Measurements from ENCODE around the gene ZBP1. TPM values are rescaled to one million over a fixed set of nuclear protein-coding genes. Genes with fewer than 3 reads are reported as not detected.

Gene ZBP1
- polyA plus RNA-seq, 1 of the 3 experiments (the other 2 are of a cell fraction): not detected

DNA sequence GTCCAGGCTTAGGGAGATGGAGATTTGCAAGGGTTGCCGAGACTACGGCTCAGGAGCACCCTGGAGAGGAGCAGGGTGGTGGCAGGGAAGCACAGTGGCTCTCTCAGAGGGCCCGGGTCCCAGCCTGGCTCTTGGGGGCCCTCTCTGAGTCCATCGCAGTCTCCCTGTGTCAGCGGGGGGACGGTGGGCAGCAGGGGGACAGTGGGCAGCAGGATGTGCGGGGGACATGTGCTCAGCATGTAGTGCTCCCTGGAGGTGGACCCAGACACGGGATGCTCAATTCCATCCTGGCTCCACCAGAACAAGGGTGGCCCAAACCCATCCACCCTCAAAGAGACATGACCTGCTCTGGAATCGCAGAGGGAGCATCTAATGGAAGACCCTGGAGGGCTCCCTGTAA is 43.0 kb upstream of the ZBP1 start:
- no peak overlapping the region for H2AFZ ChIP-seq (ENCODE audit: low read depth)
- no peak overlapping the region for H3K9ac ChIP-seq
- ChIA-PET POLR2A (no interaction called here), CTCF (interaction anchor here (1.1 kb wide), 1 partner anchor 516 kb away, joined by 3 read pairs; no protein-coding TSS in a partner anchor)
- H3K9me2 ChIP-seq: no peaks in the 10 kb centered on the region
- H3K79me2 ChIP-seq (ENCODE audit: insufficient read depth): peaks cover 70% of the 10 kb centered on the region
- H3K36me3 ChIP-seq (replicated peaks in 1 of 2; ENCODE audit: control insufficient read depth in 1 of 2, insufficient read depth in 2 of 2, low read length in 1 of 2): peaks cover 0 to 11% of the 10 kb centered on the region in 2 experiments
- TF ChIP-seq RCOR1 (IDR thresholded peaks at IDR 0.05; ENCODE audit: low read length): no peak
- no peak for TF ChIP-seq RFX5 (IDR thresholded peaks at IDR 0.05; ENCODE audit: low read length)
- no peak for TF ChIP-seq EP300 (IDR thresholded peaks at IDR 0.05; ENCODE audit: borderline replicate concordance in 1 of 2, low read depth in 1 of 2, low read length in 1 of 2)
- TF ChIP-seq CTCF (IDR thresholded peaks at IDR 0.05): no peak
- TF ChIP-seq RXRA (IDR thresholded peaks at IDR 0.05; ENCODE audit: borderline replicate concordance, low read depth): no peak
- TF ChIP-seq SMC3 (IDR thresholded peaks at IDR 0.05; ENCODE audit: low read depth, low read length): no peak
- TF ChIP-seq GABPA (IDR thresholded peaks at IDR 0.05; ENCODE audit: low read depth): no peak
- TF ChIP-seq ELF1 (IDR thresholded peaks at IDR 0.05): no peak
- TF ChIP-seq SIN3A (IDR thresholded peaks at IDR 0.05; ENCODE audit: borderline replicate concordance, low read depth, low read length): no peak
- no peak for TF ChIP-seq TEAD4 (IDR thresholded peaks at IDR 0.05; ENCODE audit: borderline replicate concordance, insufficient read depth)
- TF ChIP-seq RAD21 (IDR thresholded peaks at IDR 0.05; ENCODE audit: low read length): no peak
- TF ChIP-seq USF1 (IDR thresholded peaks at IDR 0.05; ENCODE audit: borderline replicate concordance, low read depth): no peak
- TF ChIP-seq FOXJ3 (CRISPR knock-in tag; IDR thresholded peaks at IDR 0.05): no peak
- TF ChIP-seq JUND (IDR thresholded peaks at IDR 0.05): no peak
- no peaks in the 10 kb centered on the region for H3K27me3 ChIP-seq (ENCODE audit: insufficient read depth)
- 92% methylated on average over 7 of the region's 9 CpGs for WGBS (ENCODE audit: low lambda C conversion rate)
- H3K4me1 ChIP-seq (ENCODE audit: control insufficient read depth in 1 of 2, insufficient read depth in 2 of 2, low read depth in 1 of 2, low read length in 1 of 2): peaks cover 0 to 72% of the 10 kb centered on the region in 2 experiments; a peak in 2 of 4 replicates
- H3F3A ChIP-seq (replicated peaks; ENCODE audit: insufficient read depth): no peaks in the 10 kb centered on the region
- H3K4me2 ChIP-seq: no peak overlapping the region
- H3K9me3 ChIP-seq: no peaks in the 10 kb centered on the region
- H4K20me1 ChIP-seq (ENCODE audit: insufficient read depth): peaks cover 79% of the 10 kb centered on the region
- DNase-seq: peak; percentile 16
- no peak overlapping the region for H3K4me3 ChIP-seq (ENCODE audit: low read depth in 2 of 2, low read length in 1 of 2)
- peak overlapping the region in 1 of 2 experiments; percentile 39; a peak in 1 of 4 replicates for H3K27ac ChIP-seq (ENCODE audit: low read depth in 2 of 2, low read length in 1 of 2)

DNA sequence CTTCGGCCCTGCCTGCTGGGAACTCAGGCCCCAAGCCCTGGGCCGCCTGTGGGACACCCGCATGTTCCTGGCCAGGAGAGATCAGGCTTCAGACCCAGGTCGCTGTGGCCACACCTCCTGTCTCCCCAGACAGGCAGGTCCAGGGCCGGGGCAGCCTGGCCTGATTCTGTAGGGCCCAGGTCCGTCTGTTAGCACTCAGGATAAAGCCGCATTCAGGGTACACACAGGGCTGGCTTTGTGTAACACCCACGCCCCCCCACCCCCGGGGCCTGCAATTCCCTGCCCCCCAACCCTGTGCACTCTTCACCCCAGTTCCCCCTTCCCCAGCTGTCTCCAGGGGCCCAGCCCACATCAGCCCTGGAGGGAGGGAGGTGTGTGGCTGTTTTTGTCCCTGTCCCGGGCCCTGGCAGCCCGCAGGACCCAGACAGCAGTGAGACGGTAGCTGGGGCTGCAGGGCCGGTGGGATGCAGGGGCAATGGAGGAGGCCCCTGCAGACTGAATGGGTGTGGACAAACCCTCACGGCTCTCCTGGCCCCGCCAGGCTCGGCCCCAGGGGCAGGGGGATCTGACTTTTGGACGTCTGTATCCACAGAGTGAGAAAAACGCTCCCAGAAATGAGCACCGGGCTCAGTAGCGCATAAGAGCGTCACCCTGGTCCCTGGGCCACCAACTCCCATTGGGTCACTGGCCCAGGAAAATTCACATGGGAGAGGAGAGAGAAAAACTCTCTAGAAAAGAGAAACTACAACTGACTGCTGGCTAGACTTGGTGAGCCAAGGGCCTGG is 42.4 kb upstream of the ZBP1 start:
- Histone ChIP-seq H3K9me3 (no peaks in the 10 kb centered on the region), H3K27ac (ENCODE audit: low read depth in 2 of 2, low read length in 1 of 2) (peak overlapping the region in 1 of 2 experiments; percentile 55; a peak in 1 of 4 replicates), H3K4me1 (ENCODE audit: control insufficient read depth in 1 of 2, insufficient read depth in 2 of 2, low read depth in 1 of 2, low read length in 1 of 2) (peaks cover 0 to 66% of the 10 kb centered on the region in 2 experiments; a peak in 2 of 4 replicates), H3K36me3 (replicated peaks in 1 of 2; ENCODE audit: control insufficient read depth in 1 of 2, insufficient read depth in 2 of 2, low read length in 1 of 2) (peaks cover 0 to 17% of the 10 kb centered on the region in 2 experiments), H3K9me2 (no peaks in the 10 kb centered on the region), H3K27me3 (ENCODE audit: insufficient read depth) (no peaks in the 10 kb centered on the region), H2AFZ (ENCODE audit: low read depth) (no peak overlapping the region), H4K20me1 (ENCODE audit: insufficient read depth) (peaks cover 73% of the 10 kb centered on the region), H3K79me2 (ENCODE audit: insufficient read depth) (peaks cover 64% of the 10 kb centered on the region), H3K9ac (no peak overlapping the region), H3F3A (replicated peaks; ENCODE audit: insufficient read depth) (no peaks in the 10 kb centered on the region), H3K4me3 (ENCODE audit: low read depth in 2 of 2, low read length in 1 of 2) (no peak overlapping the region), H3K4me2 (no peak overlapping the region)
- ChIA-PET CTCF (interaction anchor here (0.8 kb wide), 1 partner anchor 9 kb away, joined by 3 read pairs; no protein-coding TSS in a partner anchor), POLR2A (no interaction called here)
- 91% methylated on average over 14 of the region's 21 CpGs for whole genome bisulfite sequencing (ENCODE audit: low lambda C conversion rate)
- DNase-seq: peak; percentile 33
- TF ChIP-seq RAD21 (IDR thresholded peaks at IDR 0.05; ENCODE audit: low read length) (no peak), EZH2phosphoT487 (IDR thresholded peaks at IDR 0.05; ENCODE audit: borderline replicate concordance, low read depth) (no peak), REST (IDR thresholded peaks at IDR 0.05; ENCODE audit: low read depth, low read length) (no peak), ZBTB33 (IDR thresholded peaks at IDR 0.05; ENCODE audit: borderline replicate concordance, low read depth) (no peak), ELF1 (IDR thresholded peaks at IDR 0.05) (no peak), TCF12 (IDR thresholded peaks at IDR 0.05) (no peak), GATA2 (CRISPR knock-in tag; IDR thresholded peaks at IDR 0.05) (no peak), RCOR1 (IDR thresholded peaks at IDR 0.05; ENCODE audit: low read length) (no peak)
